KOPT-K1 (cell line): ENCODE measurements around the gene BMP3.
"Not testable (repeated sequence)": the region's sequence is repeated elsewhere in the genome, so short reads cannot be mapped to it uniquely, and the experiment has no call there.

Experiments
- H3K27ac ChIP-seq: fragments of 200-600 bp; sonication (generic); 2 replicates; pipeline ENCODE4 v1.5.1; 2016; ENCODE audit warnings: antibody characterized with exemption, mild to moderate bottlenecking, low read depth, low read length; ENCODE audit not compliant: poor library complexity, severe bottlenecking
- H3K36me3 ChIP-seq: fragments of 200-600 bp; sonication (generic); 2 replicates; pipeline ENCODE4 v1.5.1; 2017; ENCODE audit warnings: antibody characterized with exemption, mild to moderate bottlenecking, low read length, moderate library complexity; ENCODE audit not compliant: insufficient read depth
- H3K9me3 ChIP-seq: fragments of 200-600 bp; sonication (generic); 2 replicates; pipeline ENCODE4 v1.5.1; 2017; ENCODE audit warnings: antibody characterized with exemption, low read length, mild to moderate bottlenecking; ENCODE audit not compliant: insufficient read depth, poor library complexity, severe bottlenecking

The BMP3 gene

GRCh38 chr4:81030061-81030980, at the start of gene BMP3:
BMP3 (plus strand) TSS chr4:81030708; CDS start chr4:81031285, 577 bp downstream.
- Histone ChIP-seq H3K36me3 (no peaks in the 10 kb centered on the region), H3K27ac (no peak within 1 kb of the TSS), H3K9me3 (no peaks in the 10 kb centered on the region)

GRCh38 chr4:80986011-80986410, 44.5 kb upstream of the BMP3 start:
- no peaks in the 10 kb centered on the region for H3K36me3 ChIP-seq
- no peak overlapping the region for H3K27ac ChIP-seq
- H3K9me3 ChIP-seq = no peaks in the 10 kb centered on the region

GRCh38 chr4:80989921-80990544, 40.5 kb upstream of the BMP3 start:
- Histone ChIP-seq H3K9me3 (no peaks in the 10 kb centered on the region), H3K27ac (no peak overlapping the region), H3K36me3 (no peaks in the 10 kb centered on the region)

GRCh38 chr4:80990851-80991250, 39.7 kb upstream of the BMP3 start:
- no peaks in the 10 kb centered on the region for H3K9me3 ChIP-seq
- H3K36me3 ChIP-seq = no peaks in the 10 kb centered on the region
- no peak overlapping the region for H3K27ac ChIP-seq

GRCh38 chr4:80999943-81000342, 30.6 kb upstream of the BMP3 start:
- Histone ChIP-seq H3K27ac (no peak overlapping the region), H3K9me3 (no peaks in the 10 kb centered on the region), H3K36me3 (no peaks in the 10 kb centered on the region)

DNA sequence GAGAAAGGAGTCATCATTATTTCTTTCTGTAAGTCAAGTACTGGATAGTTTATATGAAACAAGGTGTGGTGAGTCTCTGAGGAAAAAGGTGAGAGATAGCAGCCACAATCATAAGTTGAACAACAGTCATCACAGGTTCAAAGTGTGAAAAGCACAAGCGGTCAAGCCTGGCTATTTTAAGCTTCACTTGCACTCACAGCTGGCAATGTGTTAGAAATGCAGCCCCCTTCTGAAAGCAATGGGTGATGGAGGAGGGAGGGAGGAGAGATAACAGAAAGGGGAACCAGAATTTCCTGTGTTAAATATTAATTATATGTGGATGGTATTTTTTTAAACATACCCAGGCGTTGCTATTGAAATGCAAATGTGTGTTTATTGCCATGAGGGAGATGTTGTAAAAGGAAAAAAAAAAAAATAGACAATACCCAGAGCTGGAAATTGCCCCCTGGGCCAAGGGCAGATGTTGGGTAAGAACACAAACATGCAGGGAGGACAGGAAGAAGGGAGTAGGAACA, 26.9 kb upstream of the BMP3 start:
- no peak overlapping the region for H3K27ac ChIP-seq
- H3K9me3 ChIP-seq = no peaks in the 10 kb centered on the region
- H3K36me3 ChIP-seq = no peaks in the 10 kb centered on the region

GRCh38 chr4:81007417-81007816, 23.1 kb upstream of the BMP3 start:
- no peak overlapping the region for H3K27ac ChIP-seq
- H3K36me3 ChIP-seq = no peaks in the 10 kb centered on the region
- H3K9me3 ChIP-seq = no peaks in the 10 kb centered on the region

GRCh38 chr4:81016566-81016965, 13.9 kb upstream of the BMP3 start:
- not testable (repeated sequence) for H3K9me3 ChIP-seq, H3K36me3 ChIP-seq, H3K27ac ChIP-seq

DNA sequence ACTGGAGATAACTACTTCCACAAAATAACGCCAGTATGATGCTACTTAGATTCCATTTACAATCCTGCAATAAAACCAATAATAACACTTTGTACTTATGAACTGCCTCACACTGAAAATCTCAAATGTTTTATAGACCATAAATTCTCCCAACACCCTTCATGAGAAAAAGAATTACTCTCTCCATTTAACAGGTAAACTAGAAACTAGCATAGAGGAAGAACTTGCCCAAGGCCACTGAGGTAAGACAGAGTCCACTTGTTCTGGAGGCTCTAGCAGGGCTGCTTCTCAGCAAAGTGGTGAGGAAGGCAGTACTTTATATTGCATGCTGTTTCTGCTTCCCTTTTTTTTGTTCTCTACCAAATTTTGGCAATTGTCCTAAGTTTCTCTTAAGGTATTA, 11.5 kb upstream of the BMP3 start:
- Histone ChIP-seq H3K9me3 (no peaks in the 10 kb centered on the region), H3K36me3 (no peaks in the 10 kb centered on the region), H3K27ac (no peak overlapping the region)

- Histone ChIP-seq H3K27ac (no peak overlapping the region), H3K36me3 (no peaks in the 10 kb centered on the region), H3K9me3 (no peaks in the 10 kb centered on the region)
These were observed 9.2 kb upstream of the BMP3 start for GRCh38 chr4:81021142-81021944.

DNA sequence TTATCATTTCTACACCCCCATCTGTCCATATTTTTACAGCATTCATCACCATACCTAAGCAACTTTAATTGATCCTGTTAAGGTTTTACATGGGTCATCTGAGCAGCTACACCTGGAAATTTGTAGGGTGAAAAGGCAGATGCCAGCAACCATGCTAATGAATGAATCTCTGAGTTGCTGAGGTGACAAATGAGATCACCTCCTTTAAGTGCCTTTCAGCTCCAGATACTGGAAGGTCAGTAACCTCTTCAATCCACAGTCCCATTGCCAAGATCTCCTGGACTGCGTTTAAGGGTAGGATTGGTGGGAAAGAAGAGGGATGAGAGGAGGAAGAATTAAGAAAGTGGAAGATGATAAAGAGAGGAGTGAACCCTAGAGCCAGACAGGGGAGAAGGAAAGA, 8.5 kb upstream of the BMP3 start:
- Histone ChIP-seq H3K36me3 (no peaks in the 10 kb centered on the region), H3K27ac (no peak overlapping the region), H3K9me3 (no peaks in the 10 kb centered on the region)

DNA sequence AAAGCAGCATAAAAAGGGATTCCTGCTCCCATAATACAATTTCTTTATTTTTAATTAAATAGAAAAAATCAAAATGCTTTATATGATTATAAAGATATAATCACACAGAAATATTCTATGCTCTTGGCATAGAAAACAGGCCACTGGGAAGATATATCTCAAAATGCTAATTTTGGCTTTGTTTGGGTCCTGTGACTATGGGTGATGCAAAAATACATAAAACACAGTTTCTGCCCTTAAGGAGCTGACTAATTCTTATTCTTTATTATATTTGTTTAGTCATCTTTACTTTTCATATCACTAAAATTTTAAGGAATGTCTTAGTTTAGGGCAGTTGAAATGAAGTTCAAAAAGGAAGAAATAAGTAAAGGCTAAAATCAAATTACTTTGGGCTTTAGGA, 7.0 kb upstream of the BMP3 start:
- no peak overlapping the region for H3K27ac ChIP-seq
- H3K9me3 ChIP-seq = no peaks in the 10 kb centered on the region
- H3K36me3 ChIP-seq = no peaks in the 10 kb centered on the region

DNA sequence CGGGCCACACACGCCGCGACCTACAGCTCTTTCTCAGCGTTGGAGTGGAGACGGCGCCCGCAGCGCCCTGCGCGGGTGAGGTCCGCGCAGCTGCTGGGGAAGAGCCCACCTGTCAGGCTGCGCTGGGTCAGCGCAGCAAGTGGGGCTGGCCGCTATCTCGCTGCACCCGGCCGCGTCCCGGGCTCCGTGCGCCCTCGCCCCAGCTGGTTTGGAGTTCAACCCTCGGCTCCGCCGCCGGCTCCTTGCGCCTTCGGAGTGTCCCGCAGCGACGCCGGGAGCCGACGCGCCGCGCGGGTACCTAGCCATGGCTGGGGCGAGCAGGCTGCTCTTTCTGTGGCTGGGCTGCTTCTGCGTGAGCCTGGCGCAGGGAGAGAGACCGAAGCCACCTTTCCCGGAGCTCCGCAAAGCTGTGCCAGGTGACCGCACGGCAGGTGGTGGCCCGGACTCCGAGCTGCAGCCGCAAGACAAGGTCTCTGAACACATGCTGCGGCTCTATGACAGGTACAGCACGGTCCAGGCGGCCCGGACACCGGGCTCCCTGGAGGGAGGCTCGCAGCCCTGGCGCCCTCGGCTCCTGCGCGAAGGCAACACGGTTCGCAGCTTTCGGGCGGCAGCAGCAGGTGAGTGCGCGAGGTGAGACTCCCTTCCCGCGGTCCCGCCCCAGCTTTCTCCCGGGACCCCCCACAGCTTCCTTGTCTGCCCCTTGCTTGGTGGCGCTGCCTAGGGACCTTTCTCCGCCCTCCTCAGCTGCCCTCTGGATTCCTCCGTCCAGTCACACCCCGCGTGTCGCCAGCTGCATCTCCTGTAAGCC, 678 bp downstream of the BMP3 start:
- H3K27ac ChIP-seq = no peak overlapping the region
- no peaks in the 10 kb centered on the region for H3K9me3 ChIP-seq
- H3K36me3 ChIP-seq = no peaks in the 10 kb centered on the region

GRCh38 chr4:81031796-81032551, 1.5 kb downstream of the BMP3 start:
- Histone ChIP-seq H3K27ac (no peak overlapping the region), H3K36me3 (no peaks in the 10 kb centered on the region), H3K9me3 (no peaks in the 10 kb centered on the region)
